Measurements from ENCODE around the gene BECN2.

- no peak for TF ChIP-seq RAD21 (conservative IDR thresholded peaks at IDR 0.05)
- no peak for TF ChIP-seq REST (IDR thresholded peaks at IDR 0.05; ENCODE audit: borderline replicate concordance)
Observed at GRCh38 chr1:241972703-241973369, 15.3 kb downstream of the BECN2 start.

Measured in neural cell (in vitro differentiated cells).